Cardiac fibroblast (primary cell): ENCODE measurements around the gene SLCO3A1.

Source experiments
- DNase-seq, 2 donors: peaks; one replicate each; pipeline versions ENCODE4 v3.0.0 to v3.0.0-alpha.2; 2010; ENCODE audit warnings: low read depth in 2 of 2
- H3K4me3 ChIP-seq, 2 donors: replicated peaks in 1 of 2; 1 replicate in 1 of 2; 2 replicates in 1 of 2; pipeline ENCODE4 v1.5.1; 2011; ENCODE audit warnings: low read depth in 2 of 2, low read length in 2 of 2, mild to moderate bottlenecking in 2 of 2, moderate library complexity in 1 of 2
- TF ChIP-seq, protein P1 (sequence below): IDR thresholded peaks from one replicate; pipeline ENCODE4 v1.5.1; 2011; ENCODE audit warnings: low read depth, mild to moderate bottlenecking, low read length, inconsistent platforms

Gene SLCO3A1

GRCh38 chr15:92044203-92044909 lies 190.8 kb downstream of the SLCO3A1 start:
- no peak for DNase-seq
- no peak overlapping the region for H3K4me3 ChIP-seq
- TF ChIP-seq, protein P1, sequence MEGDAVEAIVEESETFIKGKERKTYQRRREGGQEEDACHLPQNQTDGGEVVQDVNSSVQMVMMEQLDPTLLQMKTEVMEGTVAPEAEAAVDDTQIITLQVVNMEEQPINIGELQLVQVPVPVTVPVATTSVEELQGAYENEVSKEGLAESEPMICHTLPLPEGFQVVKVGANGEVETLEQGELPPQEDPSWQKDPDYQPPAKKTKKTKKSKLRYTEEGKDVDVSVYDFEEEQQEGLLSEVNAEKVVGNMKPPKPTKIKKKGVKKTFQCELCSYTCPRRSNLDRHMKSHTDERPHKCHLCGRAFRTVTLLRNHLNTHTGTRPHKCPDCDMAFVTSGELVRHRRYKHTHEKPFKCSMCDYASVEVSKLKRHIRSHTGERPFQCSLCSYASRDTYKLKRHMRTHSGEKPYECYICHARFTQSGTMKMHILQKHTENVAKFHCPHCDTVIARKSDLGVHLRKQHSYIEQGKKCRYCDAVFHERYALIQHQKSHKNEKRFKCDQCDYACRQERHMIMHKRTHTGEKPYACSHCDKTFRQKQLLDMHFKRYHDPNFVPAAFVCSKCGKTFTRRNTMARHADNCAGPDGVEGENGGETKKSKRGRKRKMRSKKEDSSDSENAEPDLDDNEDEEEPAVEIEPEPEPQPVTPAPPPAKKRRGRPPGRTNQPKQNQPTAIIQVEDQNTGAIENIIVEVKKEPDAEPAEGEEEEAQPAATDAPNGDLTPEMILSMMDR: no peak

GRCh38 chr15:92047900-92048299 lies 194.4 kb downstream of the SLCO3A1 start:
- H3K4me3 ChIP-seq: no peak overlapping the region
- TF ChIP-seq, protein P1: no peak
- DNase-seq: no peak

GRCh38 chr15:92048739-92049138 lies 195.2 kb downstream of the SLCO3A1 start:
- DNase-seq: peak in 1 of 2 donors; percentile 17

DNA sequence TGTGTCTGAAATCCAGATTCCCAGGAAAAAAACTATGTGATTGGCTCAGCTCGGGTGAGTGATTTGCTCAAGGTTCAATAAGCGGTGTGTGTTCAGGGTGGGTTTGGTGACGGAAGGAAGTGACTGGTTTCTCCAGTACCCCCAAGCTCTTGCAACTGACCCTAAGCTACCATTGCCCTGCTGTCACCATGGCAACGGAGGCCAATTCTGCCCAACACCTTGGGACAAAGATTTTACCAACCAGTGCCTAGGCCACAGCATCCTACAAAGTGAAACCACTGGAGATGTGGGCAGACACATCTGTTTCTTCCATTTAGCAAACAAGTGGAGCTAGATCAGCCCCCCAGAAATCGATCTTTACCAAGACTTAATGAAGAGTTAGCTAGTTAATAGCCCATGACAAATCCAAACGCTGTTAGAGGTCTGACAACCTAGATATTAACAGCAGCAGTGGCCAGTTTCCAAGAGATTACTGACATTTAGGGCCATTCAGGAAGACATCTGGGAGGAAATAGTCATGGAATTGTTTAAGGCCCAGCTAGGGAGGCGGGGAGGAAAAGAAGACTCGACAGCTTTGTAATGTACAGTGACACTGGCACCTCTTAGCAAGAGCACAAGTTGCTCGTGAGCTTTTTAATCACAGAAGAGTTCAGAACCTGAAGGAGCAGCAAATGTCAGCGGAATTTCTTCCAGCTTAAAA lies 195.9 kb downstream of the SLCO3A1 start:
- TF ChIP-seq, protein P1: no peak
- H3K4me3 ChIP-seq: no peak overlapping the region
- no peak for DNase-seq

More at GRCh38 chr15:92048739-92049138, 195.2 kb downstream of the SLCO3A1 start:
- TF ChIP-seq, protein P1: no peak
- H3K4me3 ChIP-seq: no peak overlapping the region

GRCh38 chr15:92050220-92050898 lies 196.9 kb downstream of the SLCO3A1 start:
- TF ChIP-seq, protein P1: no peak
- no peak overlapping the region for H3K4me3 ChIP-seq
- no peak for DNase-seq

DNA sequence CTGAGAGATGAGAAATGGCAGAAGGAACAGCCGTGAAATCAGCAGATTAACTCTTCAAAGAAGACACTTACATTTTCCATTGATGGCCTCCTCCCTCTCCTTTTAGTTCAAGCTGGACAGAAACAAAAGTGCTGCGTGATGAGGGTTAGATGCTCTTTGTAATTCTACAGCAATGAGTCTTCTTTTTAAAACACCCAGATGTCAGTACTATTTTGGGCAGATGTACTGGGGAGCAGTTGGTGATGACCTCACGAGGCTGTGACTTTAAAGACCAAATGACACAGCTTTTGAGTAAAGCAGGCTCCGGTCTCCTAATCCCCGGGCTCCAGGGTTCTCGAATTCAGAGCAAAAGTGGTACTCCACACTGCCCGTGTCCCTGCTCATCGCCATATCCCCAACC lies 198.2 kb downstream of the SLCO3A1 start:
- DNase-seq: no peak
- TF ChIP-seq, protein P1: no peak
- no peak overlapping the region for H3K4me3 ChIP-seq
